Omental fat pad (tissue), 4 donors: ENCODE data around the gene OSBP2. TPM values are rescaled to one million over a fixed set of nuclear protein-coding genes. Genes with fewer than 3 reads are reported as not detected.
"Not testable (repeated sequence)": the region's sequence is repeated elsewhere in the genome, so short reads cannot be mapped to it uniquely, and the experiment has no call there.

ENCODE experiments used
- ATAC-seq: fragments of 150-250 bp; one replicate; pipeline ENCODE4 v1.9.1; 2016; ENCODE audit warnings: mild to moderate bottlenecking, moderate library complexity; ENCODE audit not compliant: low FRiP score
- DNase-seq: peaks from one replicate; pipeline ENCODE4 v3.0.0-alpha.2; 2019; ENCODE audit warnings: low spot score
- total RNA-seq, 4 donors: library from RNA; depleted of rRNA; stranded (reverse); fragments of >200 nt; gene quantifications; one replicate each; pipeline ENCODE4 v1.1.0, GENCODE V29; 2016
- TF ChIP-seq, protein P1 (sequence below), 3 donors: fragments of 450-650 bp; IDR thresholded peaks; one replicate each; pipeline ENCODE4 v1.5.1; 2016 to 2017; ENCODE audit warnings: antibody characterized with exemption in 3 of 3, mild to moderate bottlenecking in 3 of 3, moderate library complexity in 2 of 3

The OSBP2 gene
- total RNA-seq, 4 donors from 2014 or later = 1.3 to 7.4 (median 4.4) TPM

DNA sequence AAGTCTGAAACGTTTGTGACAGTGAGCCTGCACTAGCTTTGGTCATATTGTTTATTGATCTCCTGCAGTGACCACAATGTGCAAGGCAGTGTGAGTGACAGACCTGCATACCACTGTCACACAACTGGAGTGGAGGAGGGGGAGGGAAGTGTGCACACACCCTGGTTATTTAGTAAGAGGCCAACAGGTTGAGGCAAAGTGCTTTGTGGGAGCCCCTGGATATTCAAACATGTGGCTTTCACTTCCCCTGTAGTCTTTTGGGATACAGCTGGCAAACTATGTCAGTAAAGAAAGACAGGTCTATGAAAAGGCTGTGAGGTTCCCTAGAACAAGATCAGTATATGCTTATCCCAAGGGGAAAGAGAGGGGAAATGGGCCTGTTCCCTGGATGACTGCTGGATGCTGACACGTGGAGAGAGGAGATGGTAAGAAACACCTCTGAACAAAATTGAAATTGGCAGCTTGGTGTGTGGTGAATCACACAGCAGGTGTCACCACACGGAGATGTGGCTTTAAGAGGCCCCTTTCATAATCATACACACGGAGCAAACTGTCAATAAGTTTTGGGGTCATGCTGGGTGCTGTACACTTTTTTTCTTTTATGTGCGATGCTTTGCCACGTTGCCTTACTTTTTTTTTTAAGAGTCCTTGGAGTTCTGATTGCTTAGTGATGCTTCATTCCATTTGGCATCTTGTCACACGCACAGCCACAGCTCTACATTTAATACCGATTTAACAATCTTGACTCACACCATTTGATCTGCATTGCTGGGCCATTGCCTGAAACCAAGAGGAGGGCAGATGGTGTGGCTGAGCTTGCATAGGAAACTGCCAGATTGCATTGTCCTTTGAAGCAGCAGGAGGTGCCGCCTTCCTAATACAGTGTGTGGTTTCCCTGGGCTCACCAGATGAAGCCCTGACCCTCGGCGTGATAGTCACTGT is 11.3 kb downstream of the OSBP2 start:
- DNase-seq = no peak
- no peak for ATAC-seq
- TF ChIP-seq, protein P1, sequence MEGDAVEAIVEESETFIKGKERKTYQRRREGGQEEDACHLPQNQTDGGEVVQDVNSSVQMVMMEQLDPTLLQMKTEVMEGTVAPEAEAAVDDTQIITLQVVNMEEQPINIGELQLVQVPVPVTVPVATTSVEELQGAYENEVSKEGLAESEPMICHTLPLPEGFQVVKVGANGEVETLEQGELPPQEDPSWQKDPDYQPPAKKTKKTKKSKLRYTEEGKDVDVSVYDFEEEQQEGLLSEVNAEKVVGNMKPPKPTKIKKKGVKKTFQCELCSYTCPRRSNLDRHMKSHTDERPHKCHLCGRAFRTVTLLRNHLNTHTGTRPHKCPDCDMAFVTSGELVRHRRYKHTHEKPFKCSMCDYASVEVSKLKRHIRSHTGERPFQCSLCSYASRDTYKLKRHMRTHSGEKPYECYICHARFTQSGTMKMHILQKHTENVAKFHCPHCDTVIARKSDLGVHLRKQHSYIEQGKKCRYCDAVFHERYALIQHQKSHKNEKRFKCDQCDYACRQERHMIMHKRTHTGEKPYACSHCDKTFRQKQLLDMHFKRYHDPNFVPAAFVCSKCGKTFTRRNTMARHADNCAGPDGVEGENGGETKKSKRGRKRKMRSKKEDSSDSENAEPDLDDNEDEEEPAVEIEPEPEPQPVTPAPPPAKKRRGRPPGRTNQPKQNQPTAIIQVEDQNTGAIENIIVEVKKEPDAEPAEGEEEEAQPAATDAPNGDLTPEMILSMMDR (IDR thresholded peaks at IDR 0.05) = no peak

DNA sequence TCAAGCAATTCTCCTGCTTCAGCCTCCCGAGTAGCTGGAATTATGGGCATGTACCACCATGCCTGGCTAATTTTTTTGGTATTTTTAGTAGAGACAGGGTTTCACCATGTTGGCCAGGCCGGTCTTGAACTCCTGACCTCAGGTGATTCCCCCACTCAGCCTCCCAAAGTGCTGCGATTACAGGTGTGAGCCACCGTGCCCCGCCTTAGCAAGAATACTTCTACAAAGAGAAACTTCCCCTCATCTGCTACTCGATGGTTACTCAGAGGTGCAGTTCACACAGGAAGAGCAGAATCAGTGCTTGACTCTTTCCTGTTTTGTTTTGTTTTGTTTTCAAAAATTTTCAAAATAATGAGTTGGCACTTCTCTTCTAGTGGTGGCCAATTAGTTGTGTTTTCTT is 15.3 kb downstream of the OSBP2 start:
- not testable (repeated sequence) for ATAC-seq, DNase-seq

DNA sequence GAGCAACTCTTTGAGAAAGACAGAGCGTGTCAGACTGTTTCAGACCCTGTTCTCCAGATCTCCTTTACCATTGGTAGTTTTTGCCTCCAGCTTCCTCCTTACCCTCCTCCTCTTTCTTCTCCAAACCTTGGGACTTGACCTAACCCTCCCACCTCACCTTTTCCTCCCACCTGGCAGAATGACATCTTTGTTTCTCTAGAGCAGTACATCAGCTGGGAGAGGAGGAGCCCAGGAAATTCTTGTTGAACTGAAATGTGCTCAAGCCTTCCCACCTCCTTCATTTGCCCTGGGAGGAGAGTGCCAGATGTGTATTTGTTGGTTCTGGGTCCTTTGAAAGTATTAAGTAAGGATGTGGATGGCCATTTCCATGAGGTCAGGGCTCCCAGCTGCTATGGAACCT is 17.4 kb downstream of the OSBP2 start:
- ATAC-seq (no peak), DNase-seq (no peak)
- TF ChIP-seq, protein P1 (IDR thresholded peaks at IDR 0.05) = no peak

DNA sequence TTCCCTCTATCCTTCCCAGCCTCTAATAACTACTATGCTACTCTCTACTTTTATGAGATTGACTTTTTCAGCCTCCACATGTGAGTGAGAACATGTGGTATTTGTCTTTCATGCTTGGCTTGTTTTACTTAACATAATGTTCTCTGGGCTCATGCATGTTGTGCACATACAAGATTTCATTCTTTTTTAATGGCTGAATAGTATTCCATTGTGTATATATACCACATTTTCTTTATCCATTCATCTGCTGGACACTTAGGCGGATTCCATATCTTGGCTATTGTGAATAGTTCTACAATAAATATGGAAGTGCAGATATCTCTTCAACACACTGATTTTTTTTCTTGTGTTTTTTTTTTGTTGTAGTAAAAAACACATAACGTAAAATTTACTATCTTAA is 19.4 kb downstream of the OSBP2 start:
- TF ChIP-seq, protein P1 (IDR thresholded peaks at IDR 0.05) = no peak
- no peak for ATAC-seq
- no peak for DNase-seq

DNA sequence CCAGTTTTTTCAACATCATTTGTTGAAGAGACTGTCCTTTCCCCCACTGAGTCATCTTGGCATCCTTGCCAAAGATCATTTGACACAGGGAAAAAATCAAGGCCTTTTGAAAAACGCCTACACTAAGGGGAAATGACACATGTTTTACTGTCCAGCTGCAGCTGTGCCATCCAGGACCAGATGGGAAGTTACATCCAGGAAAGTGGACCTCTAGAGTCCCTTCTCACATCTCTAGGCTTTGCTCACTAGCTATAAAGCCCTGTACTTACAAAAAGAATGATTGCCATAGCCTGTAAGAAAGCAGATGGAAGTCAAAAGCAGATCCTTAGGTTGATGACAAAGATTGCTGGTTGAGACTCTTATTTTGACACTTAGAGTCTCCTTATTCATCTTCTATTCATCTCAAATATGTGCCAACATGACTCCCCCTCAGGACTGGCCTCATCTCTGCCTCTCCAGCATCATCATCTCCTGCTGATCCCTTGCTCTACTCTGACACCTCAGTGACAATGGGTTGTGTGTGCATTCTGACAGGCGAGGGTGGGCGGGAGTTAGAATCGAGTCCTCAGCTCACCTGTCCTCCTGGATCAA is 22.8 kb downstream of the OSBP2 start:
- no peak for DNase-seq
- no peak for ATAC-seq
- TF ChIP-seq, protein P1 (IDR thresholded peaks at IDR 0.05) = no peak

DNA sequence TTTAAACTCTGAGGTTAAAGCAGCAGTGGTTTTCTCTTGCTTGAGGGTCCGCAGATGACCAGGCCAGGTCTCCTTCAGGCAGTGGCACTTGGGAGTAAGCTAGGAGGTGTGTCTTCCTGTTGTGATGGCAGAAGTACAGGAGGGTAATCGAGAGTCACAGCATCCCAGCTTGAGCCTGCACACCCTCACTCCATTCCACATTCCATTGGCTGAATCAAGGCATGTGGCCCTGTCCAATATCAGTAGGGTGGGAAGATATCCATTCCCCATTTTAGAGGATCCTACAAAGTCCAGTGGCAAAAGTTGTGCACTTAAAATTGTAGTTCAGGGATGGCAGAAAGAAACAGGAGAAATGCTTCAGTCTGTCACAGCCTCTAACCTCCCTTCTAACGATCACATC is 23.3 kb downstream of the OSBP2 start:
- no peak for DNase-seq
- TF ChIP-seq, protein P1 (IDR thresholded peaks at IDR 0.05) = no peak
- ATAC-seq = no peak

DNA sequence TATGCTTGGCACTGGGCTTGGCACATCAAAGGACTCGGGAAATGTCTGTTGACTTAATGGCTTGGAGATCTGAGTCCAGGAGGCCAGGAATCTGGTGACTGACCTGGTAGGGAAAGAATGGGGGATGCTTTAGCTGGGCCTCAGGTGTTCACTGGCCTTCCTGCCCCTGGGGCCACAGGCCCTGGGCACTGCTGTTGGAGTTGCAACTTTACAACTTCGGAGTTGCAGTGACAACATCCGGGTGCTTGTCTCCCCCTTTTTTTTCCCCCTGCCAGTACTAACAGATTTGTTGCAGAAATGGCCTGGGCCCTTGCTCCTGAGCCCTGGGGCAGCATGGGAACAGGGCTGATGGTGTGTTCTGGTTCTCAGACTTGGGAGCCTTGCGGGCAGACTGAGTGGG is 23.8 kb downstream of the OSBP2 start:
- ATAC-seq (no peak), DNase-seq (no peak)

More for the DNA sequence above, 23.8 kb downstream of the OSBP2 start:
- TF ChIP-seq, protein P1 (IDR thresholded peaks at IDR 0.05) = no peak
